Thymus (tissue), 11 donors: ENCODE measurements around the gene KYNU. TPM values are rescaled to one million over a fixed set of nuclear protein-coding genes. Genes with fewer than 3 reads are reported as not detected.

Experiments used
- DNase-seq, 9 donors: peaks; one replicate each; pipeline ENCODE4 v3.0.0-alpha.2; 2013; ENCODE audit warnings: low spot score in 9 of 9, low read depth in 6 of 9, missing footprints in 1 of 9
- H3K27ac ChIP-seq, 2 donors: one replicate each; pipeline ENCODE4 v1.5.1; 2013; ENCODE audit warnings: control low read depth in 1 of 2, low read depth in 1 of 2, low read length in 1 of 2, mild to moderate bottlenecking in 1 of 2, moderate library complexity in 1 of 2
- H3K27me3 ChIP-seq, 2 donors: one replicate each; pipeline ENCODE4 v1.5.1; 2013; ENCODE audit warnings: low read length in 1 of 2; ENCODE audit not compliant: control insufficient read depth in 2 of 2, insufficient read depth in 1 of 2
- H3K36me3 ChIP-seq, 2 donors: one replicate each; pipeline ENCODE4 v1.5.1; 2013; ENCODE audit warnings: low read length in 1 of 2, mild to moderate bottlenecking in 1 of 2, moderate library complexity in 1 of 2; ENCODE audit not compliant: control insufficient read depth in 2 of 2, insufficient read depth in 2 of 2
- H3K4me1 ChIP-seq, 2 donors: one replicate each; pipeline ENCODE4 v1.5.1; 2013; ENCODE audit warnings: low read length in 2 of 2; ENCODE audit not compliant: control insufficient read depth in 2 of 2, insufficient read depth in 2 of 2
- H3K4me3 ChIP-seq, 2 donors: one replicate each; pipeline ENCODE4 v1.5.1; 2013; ENCODE audit warnings: low read length in 2 of 2, control low read depth in 1 of 2, mild to moderate bottlenecking in 1 of 2
- H3K9me3 ChIP-seq, 2 donors: one replicate each; pipeline ENCODE4 v1.5.1; 2013; ENCODE audit warnings: low read length in 1 of 2, mild to moderate bottlenecking in 1 of 2; ENCODE audit not compliant: control insufficient read depth in 2 of 2, insufficient read depth in 1 of 2
- WGBS: extraction: QIAGEN DNeasy Blood & Tissue Kit; methylation state at CpG from one replicate; pipeline ENCODE4 v1.1.7; 2013; 5-methylcytosine and 5-hydroxymethylcytosine counted together
- polyA plus RNA-seq: library from polyadenylated mRNA; stranded (reverse); fragments of 200-250 nt; gene quantifications from one replicate; pipeline ENCODE4 v1.2.3, GENCODE V29; 2013
- total RNA-seq: library from RNA; stranded (reverse); fragments of 120-200 nt; gene quantifications from one replicate; pipeline ENCODE4 v1.2.4, GENCODE V29; 2013
- donor health status: healthy.

KYNU gene
- total and polyA plus RNA-seq, 2 donors, result 6.6 to 11.3 TPM

DNA sequence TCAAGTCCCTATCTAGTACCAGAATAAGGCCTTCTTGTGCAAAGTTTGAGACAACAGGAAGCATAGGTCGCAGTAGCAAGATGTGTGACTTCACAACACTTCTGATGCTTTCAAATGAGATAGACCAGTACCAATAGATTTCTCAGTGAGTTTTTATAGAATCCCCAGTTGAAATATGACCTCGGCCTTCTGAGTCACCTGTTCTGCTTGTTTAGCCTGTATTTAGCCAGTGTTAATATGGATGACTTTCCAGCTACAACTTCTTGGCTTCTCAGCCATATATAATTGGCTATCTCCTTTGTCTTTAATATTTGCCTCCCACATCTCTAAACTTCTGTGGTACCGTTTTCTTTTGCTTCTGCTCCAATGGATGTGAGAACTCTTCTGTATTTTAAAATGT is 113.8 kb downstream of the KYNU start:
- no peak overlapping the region for H3K27ac ChIP-seq
- H3K36me3 ChIP-seq, result no peaks in the 10 kb centered on the region
- DNase-seq, result no peak
- H3K9me3 ChIP-seq, result no peaks in the 10 kb centered on the region
- no peak overlapping the region for H3K4me3 ChIP-seq
- no peaks in the 10 kb centered on the region for H3K4me1 ChIP-seq
- no peaks in the 10 kb centered on the region for H3K27me3 ChIP-seq
- 92% methylated on average over 3 of the region's 3 CpGs for WGBS

DNA sequence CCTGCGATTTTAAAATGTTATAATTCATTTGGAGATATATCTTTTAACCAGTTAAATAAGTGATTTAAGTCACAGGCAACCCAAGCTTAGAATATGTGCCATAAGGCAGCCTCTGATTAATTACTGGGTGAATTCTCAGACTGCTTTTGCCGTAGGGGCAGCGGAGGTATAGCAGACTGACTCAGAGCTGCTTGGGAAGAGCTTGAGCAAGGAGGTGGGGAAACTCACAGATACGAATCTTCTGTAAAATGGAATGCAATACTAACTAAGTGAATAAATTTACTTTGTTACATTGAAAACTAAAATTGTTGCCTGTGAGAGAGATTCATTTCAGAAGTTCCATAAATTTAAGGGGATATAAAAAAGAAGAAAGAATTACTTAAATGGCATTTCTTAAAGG is 115.4 kb downstream of the KYNU start:
- H3K4me3 ChIP-seq, result no peak overlapping the region
- DNase-seq, result no peak
- WGBS, result 95% methylated on average over 4 of the region's 4 CpGs

DNA sequence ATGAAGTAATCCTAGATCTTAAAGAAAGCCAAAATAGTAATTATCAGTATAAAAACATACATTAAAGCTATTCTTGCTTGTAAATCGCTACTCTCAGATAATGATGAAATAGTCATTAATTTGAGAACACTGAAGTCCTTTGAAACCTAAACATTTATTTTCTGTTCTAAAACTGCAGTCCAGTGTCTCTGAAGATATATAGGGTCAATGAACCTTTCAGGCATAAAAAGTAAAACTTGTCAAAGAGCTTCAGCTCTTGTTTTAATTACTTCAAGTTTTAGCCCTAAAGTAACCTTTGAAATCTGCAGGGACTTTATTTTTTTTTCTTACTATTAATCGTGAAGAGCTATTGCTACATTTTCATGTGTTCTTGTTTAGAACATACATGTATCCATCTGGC is 116.3 kb downstream of the KYNU start:
- DNase-seq, result no peak
- Histone ChIP-seq H3K9me3 (no peaks in the 10 kb centered on the region), H3K4me3 (no peak overlapping the region), H3K27me3 (no peaks in the 10 kb centered on the region), H3K4me1 (no peaks in the 10 kb centered on the region), H3K27ac (no peak overlapping the region), H3K36me3 (no peaks in the 10 kb centered on the region)
- 96% methylated on average over 2 of the region's 2 CpGs for WGBS

More for the DNA sequence above, 115.4 kb downstream of the KYNU start:
- no peaks in the 10 kb centered on the region for H3K4me1 ChIP-seq
- no peak overlapping the region for H3K27ac ChIP-seq
- no peaks in the 10 kb centered on the region for H3K27me3 ChIP-seq
- no peaks in the 10 kb centered on the region for H3K36me3 ChIP-seq
- no peaks in the 10 kb centered on the region for H3K9me3 ChIP-seq

DNA sequence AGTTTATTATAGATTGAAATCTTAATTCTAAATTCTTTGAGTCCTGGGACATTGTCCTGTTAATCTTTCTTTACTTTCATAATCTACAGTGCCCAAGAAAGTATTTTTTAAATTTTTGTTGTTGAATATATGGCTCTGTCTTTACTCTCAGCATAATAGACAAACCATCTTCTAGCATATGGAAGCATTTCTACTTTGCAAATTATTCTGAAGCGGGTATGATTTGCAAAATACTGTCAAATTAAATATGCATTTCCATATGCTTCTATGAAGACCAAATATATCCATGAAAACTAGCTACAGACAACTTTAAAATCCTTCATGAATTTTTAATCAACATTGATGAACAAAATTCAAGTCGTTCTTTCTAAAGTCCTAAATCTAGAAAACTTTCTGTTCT is 117.2 kb downstream of the KYNU start:
- no peak for DNase-seq
- H3K27me3 ChIP-seq, result no peaks in the 10 kb centered on the region
- whole genome bisulfite sequencing, result 97% methylated on average over 2 of the region's 2 CpGs
- H3K36me3 ChIP-seq, result no peaks in the 10 kb centered on the region
- H3K27ac ChIP-seq, result no peak overlapping the region
- no peaks in the 10 kb centered on the region for H3K9me3 ChIP-seq
- no peak overlapping the region for H3K4me3 ChIP-seq
- H3K4me1 ChIP-seq, result no peaks in the 10 kb centered on the region

- Histone ChIP-seq H3K27me3 (no peaks in the 10 kb centered on the region), H3K36me3 (no peaks in the 10 kb centered on the region), H3K9me3 (no peaks in the 10 kb centered on the region), H3K4me1 (no peaks in the 10 kb centered on the region), H3K4me3 (no peak overlapping the region), H3K27ac (no peak overlapping the region)
- WGBS, result 96% methylated on average over 1 of the region's 1 CpG
- DNase-seq, result no peak
Observed at GRCh38 chr2:142997231-142997630, 119.8 kb downstream of the KYNU start.

- Histone ChIP-seq H3K27ac (no peak overlapping the region), H3K9me3 (no peaks in the 10 kb centered on the region), H3K27me3 (no peaks in the 10 kb centered on the region), H3K36me3 (no peaks in the 10 kb centered on the region), H3K4me1 (no peaks in the 10 kb centered on the region), H3K4me3 (no peak overlapping the region)
- WGBS, result 98% methylated on average over 2 of the region's 2 CpGs
- no peak for DNase-seq
Observed at GRCh38 chr2:143000599-143000998, 123.1 kb downstream of the KYNU start.

GRCh38 chr2:143001501-143001900 is 124.0 kb downstream of the KYNU start:
- Histone ChIP-seq H3K36me3 (no peaks in the 10 kb centered on the region), H3K27me3 (no peaks in the 10 kb centered on the region), H3K4me3 (no peak overlapping the region), H3K27ac (no peak overlapping the region), H3K4me1 (no peaks in the 10 kb centered on the region), H3K9me3 (no peaks in the 10 kb centered on the region)
- WGBS, result 97% methylated on average over 1 of the region's 1 CpG
- DNase-seq, result no peak

GRCh38 chr2:143015656-143016055 is 138.2 kb downstream of the KYNU start:
- WGBS, result 82% methylated on average over 4 of the region's 4 CpGs
- DNase-seq, result no peak
- no peaks in the 10 kb centered on the region for H3K27me3 ChIP-seq
- H3K27ac ChIP-seq, result no peak overlapping the region
- H3K4me1 ChIP-seq, result no peaks in the 10 kb centered on the region
- no peaks in the 10 kb centered on the region for H3K9me3 ChIP-seq
- H3K4me3 ChIP-seq, result no peak overlapping the region
- H3K36me3 ChIP-seq, result no peaks in the 10 kb centered on the region

DNA sequence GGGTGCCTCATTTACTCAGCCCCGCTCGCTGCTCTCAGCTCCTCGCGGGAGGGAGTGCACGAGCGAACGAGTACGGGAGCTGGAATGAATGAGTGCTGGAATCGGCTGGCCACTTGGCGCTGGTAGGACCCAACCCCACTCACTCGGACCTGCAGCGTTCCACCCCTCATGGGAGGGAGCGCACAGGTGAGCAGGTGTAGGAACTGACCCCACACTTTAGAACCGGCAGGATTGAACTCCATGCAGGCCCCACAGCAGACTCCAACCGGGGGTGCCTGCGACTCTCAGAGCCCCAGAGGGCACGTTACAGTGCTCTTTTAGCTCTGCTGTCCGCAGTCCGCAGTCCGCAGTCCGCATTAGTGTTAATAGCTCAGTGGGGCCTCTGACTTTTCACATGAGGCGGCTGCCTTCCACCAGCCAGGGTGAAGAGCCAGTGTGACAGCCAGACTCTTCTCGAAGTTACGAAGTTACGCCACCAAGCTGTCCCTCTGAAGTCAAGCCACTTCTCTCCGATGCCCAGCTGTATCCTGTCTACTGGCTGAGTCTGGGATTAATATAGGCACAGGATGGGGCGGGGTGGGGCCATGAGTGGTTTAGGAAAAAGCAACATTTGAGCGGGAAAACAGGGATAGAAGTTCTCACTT is 149.1 kb downstream of the KYNU start:
- 65% methylated on average over 28 of the region's 28 CpGs for WGBS
- DNase-seq, result no peak
- Histone ChIP-seq H3K36me3 (no peaks in the 10 kb centered on the region), H3K27me3 (peaks cover 2 to 7% of the 10 kb centered on the region in 2 donors), H3K4me1 (peaks cover 0 to 5% of the 10 kb centered on the region in 2 donors), H3K4me3 (no peak overlapping the region), H3K27ac (no peak overlapping the region), H3K9me3 (no peaks in the 10 kb centered on the region)
